ENCODE measurements around the gene ANTKMT.
"Not testable (repeated sequence)": the region's sequence is repeated elsewhere in the genome, so short reads cannot be mapped to it uniquely, and the experiment has no call there.

ANTKMT gene

DNA sequence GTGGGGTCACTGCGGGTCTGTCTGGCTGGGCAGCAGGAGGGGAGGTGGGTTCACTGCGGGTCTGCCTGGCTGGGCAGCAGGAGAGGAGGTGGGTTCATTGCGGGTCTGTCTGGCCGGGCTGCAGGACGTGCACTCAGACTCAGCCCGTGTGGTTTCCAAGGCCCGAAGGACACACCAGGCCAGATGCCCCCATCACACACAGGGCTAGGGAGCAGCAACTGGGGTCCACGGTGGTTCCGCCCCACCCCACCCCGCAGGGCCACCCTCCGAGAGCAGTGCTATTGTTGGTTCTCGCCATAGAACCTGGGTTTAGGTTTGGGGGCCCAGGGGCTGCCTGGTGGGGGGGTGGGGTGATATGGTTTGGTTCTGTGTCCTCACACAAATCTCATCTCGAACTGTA, 25.7 kb downstream of the ANTKMT start:
- FAIRE-seq: no peak

DNA sequence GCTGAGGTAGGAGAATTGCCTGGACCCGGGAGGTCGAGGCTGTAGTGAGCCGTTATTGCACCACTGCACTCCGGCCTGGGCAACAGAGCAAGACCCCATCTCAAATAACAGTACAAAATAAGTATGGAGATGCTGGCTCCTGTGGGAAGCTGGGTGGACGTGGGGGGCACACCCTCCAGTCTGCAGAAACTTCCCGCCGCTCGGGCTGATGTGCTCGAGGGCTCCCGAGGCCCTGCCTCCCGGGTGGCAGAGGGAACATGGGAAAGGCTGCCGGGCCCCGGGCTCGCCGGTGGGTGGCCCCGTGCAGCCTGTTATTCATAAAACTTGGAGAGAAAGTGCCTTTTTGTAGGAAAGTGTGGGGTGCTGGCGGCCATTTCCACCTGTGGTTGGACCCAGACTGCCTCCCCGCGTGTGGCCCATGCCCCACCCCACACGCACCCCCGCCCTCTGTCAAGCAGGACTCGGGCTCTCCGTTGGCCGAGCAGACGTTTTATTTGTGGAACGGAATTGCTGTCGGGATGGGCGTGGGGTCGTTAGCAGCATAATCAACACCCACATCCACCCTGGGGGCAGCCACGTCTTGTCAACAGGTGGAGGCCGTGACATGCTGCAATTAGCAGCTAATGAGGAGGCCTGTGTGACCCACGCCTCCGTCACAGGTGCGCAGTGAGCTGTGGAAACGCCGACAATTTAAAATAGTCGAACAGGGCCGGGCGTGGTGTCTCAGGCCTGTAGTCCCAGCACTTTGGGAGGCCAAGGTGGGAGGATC, 27.2 kb downstream of the ANTKMT start:
- no peak for FAIRE-seq

DNA sequence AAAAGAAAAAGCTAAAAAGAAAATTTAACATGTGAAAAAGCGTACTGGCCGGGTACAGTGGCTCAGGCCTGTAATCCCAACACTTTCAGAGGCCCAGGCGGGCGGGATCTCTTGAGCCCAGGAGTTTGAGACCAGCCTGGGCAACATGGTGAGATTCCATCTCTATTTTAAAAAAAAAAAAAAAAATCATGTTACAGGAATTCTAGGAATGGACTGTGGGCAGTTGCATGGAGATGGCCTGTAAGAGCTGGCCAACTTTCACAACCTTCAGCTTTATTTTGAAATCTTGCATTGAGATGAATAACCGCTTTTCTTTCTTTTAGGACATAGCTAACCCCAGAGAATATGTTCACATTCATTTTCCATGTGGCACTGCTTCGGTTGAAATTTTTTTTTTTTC, 28.1 kb downstream of the ANTKMT start:
- FAIRE-seq: no peak

DNA sequence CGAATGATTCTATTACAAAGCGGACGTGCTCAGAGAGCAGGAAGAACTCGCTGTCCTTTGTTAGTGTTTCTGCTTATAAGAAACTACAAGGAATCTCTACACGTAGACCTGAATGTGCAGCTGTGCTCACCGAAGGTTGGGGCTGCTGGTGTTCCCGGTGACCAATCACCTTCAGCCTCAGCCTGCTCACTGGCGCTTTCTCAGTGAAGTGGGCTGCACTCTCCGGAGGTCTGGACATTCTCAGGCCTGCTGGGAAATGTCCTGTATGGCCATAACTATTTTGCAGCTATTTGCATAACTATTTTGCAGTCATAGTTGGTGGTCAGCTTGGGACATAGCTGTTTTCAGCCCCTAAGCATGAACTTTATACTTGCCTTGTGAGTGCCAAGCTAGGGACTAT, 29.5 kb downstream of the ANTKMT start:
- FAIRE-seq: no peak

DNA sequence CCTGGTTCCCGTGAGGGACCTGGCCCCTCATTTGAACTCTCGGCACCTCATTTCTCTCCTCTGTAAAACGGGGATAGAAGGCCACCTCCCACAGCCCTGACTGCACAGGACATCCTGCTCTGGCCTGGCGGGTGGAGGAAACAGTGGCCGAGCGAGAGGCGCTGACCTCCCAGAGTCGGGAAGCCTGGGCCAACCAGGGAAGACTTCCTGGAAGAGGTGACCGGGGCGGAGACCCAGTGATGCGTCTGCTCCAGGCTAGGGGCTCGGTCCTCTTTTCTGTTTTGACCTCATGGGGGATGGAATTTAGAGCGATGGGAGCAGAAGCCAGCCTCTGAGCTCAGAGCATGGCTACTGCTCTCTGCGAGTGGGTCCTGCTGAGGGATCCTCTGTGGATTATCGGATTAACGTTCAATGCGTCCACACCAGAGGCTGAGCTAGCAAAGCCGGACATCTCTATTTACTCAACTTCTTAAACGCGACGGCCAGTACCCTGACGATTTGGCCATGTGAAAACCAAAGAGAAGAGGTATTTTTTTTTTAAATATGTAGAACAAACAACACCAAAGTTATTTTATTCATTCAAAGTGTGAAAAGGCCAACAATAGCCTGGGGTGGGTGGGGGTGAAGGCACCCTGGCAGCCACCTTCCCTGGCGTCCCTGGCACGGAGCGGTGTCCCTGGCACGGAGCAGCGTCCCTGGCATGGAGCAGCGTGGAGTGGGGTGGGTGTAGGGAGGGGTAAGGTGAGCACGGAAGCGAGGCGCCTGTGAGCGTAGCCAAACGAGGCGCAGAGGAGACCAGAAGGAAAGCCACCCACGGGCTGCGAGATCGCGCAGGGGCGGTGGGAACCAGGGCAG, 30.4 kb downstream of the ANTKMT start:
- no peak for FAIRE-seq

DNA sequence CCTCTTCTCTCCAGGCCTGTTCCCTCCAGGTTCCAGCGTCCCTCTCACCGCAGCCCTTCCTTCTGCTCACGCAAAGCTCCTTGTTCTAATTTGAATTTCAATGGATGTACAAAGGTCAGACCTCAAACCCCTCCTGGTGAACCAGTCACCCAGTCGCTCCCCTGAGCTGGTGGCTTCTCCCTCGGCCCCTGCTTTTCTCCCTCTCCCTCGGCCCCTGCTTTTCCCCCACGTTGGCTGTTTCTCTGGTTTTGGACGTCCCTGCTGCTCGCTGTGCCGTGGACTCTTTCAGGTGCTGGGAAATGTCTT, 31.0 kb downstream of the ANTKMT start:
- FAIRE-seq: no peak

DNA sequence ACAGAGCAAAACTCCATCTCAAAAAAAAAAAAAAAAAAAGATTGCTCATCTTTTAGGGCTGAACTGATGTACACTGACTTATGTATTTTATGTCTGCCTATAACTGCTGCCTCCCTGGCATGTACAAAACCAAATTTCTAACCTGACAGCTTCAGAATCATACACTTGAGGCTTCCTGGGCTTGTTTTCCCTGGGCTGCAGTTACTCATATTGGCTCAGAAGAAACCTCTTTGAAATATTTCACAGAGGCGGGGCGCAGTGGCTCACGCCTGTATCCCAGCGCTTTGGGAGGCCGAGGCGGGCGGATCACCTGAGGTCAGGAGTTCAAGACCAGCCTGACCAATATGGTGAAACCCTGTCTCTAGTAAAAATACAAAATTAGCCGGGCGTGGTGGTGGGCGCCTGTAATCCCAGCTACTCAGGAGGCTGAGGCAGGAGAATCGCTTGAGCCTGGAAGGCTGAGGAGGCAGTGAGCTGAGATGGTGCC, 33.2 kb downstream of the ANTKMT start:
- FAIRE-seq: not testable (repeated sequence)

DNA sequence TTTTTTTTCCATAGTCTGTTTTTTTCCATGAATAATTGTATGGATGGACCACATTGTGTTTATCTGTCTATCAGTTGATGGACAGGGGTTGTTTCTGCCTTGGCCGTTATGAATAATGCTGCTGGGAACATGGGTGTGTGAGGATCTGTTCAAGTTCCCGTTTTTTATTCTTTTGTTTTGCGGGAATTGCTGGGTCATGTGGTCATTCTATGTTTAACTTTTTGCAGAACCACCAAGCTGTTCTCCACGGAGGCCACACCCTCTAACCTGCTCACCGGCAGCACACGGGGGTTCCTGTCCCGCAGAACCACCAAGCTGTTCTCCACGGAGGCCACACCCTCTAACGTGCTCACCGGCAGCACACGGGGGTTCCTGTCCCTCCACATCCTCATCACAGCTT, 33.7 kb downstream of the ANTKMT start:
- no peak for FAIRE-seq

DNA sequence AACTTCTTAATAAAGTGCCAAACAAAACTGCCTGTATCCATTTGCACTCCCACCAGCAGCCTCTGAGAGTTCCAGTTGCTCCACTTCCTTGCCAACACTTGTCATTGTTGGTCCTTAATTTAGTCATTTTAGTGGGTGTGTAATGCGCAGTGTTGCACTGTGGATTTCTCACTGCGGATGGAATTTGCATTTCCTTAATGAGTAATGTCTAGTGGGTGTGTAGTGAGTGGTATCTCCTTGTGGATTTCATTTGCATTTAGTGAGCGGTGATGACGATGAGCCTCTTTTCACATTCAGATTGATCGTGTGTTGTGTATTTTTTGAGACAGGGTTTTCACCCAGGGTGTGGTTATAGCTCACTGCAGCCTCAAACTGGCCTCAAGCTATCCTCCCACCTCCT, 35.5 kb downstream of the ANTKMT start:
- FAIRE-seq: no peak

DNA sequence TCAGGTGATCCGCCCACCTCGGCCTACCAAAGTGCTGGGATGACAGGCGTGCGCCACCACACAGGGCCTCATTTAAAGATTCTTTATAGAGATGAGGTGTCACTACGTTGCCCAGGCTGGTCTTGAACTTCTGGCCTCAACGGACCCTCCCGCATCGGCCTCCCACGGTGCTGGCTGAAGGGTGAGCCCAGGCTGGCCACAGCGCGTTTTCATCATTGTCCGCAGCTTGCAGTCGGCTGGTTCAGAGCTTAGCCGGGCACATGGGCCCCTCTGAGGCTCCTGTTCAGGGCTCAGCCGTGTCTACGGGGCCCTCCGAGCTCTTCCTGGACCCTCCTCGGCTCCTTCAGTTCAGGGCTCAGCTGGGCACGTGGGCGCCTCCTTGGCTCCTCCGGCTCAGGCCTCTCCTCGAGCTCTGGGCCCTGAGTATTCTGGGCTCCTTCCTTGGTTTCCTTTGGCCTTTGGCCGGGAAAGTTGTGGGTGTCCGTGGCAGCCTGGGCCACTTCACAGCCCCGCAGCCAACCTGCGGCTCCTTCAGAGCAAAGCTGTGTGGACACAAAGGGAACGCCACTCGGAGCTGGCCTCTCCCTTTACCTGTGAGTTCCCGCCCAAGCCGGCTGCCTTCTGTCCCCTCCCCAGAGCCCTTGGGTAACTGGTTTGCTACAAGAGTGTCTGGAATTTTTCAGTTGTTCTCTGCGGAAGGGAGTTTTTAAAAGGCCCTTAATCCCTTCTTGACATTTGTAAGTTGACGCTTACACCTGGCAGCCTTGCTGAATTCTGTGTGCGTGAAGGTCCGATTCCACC, 38.4 kb downstream of the ANTKMT start:
- no peak for FAIRE-seq

DNA sequence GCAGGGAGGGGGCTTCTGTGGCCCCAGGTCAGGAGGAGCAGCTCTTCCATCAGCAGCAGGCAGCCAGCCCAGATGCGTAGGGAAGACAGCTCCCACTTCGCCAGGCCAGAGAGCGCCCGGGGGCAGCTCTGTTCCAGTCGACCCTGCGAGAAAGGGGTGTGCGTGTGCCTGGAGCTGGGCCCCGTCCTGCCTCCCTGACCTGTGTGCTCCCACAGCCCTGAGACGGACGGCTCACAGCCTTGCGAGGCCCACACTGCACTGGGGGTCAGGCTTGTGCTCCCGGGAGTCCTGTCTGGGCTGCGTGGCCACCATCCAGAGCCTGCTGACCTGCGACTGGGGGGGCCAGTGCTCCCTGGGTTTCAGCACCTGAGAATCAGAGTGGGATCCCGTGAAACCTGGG, 39.1 kb downstream of the ANTKMT start:
- FAIRE-seq: no peak

DNA sequence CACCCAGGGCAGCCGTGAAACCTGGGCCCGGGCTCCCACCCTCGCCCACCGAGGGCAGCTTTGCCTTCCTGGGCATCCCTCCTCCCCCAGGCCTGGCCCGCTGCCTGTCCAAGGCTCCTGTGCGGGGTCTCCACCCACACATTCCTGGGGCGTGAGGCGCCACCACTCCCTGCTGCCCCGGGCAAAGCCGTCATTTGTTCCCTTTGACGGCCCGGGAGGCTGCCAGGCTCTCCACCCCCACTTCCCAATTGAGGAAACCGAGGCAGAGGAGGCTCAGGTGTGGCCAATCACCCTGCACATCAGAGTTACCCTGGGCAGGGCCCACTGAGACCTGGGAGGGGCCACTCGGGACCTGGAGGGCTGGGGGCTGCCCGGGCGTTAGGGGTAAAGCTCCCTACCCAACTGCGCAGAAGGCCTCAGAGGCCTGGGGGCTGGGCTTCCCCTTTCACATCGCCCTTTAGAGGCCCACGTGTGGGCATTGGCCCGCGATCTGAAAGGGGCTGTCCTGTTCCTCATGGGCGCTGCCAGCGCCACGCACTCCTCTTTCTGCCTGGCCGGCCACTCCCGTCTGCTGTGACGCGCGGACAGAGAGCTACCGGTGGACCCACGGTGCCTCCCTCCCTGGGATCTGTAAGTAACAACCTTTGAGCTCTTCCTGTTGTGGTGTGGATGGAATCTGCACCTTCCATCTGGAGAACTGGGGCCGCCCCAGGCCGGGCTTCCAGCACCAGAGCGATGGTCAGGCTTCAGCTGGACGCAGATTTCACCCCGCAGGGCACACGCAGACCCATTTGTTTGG, 39.8 kb downstream of the ANTKMT start, which contains the start of gene MSLN:
TSS of gene MSLN (plus strand) at position 190 of the 799 bp plus-strand sequence. CDS start 1,947 bp downstream, outside the sequence.
- no peak for FAIRE-seq

DNA sequence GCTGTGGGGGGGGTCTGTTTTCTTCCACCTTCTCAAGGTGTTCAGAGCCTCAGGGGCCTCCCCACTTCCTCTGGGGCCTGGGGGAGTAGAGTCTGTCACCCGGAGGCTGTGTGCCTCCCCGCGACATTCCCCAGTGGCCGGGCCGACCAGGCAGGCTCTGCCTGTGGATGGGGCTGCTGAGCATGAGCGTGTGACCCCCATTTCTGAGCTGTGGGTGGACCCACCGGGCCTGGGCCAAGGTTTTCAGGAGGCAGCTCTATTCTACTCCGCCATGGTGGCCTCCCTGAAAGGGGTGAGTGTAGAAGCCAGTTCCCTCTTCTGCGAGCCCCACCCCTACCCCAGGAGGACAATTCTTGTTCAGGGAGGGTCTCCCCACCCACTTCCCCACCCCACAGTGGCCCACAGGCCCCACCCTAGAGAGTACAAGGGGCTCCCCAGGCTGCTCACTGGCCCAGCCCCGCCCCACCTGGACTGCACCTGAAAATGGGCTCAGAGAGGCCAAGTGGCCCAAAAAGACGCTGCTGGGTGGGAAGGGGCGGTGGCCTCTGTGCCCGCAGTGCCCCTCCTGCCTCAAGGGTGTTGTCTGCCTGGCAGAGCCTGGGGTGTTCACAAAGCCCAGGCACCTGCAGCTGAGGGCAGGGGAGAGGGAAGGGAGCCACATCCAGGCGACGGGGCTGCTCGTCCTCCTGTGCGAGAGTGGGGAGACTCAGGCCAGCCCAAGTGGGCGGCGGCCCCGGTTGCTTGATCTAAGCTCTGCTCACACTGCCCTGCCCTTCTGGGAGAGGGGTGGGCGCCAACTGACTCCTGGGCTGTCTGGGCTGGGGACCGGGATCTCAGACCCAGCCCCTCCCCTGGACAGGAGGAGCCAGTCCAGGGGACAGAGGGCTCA, 40.9 kb downstream of the ANTKMT start:
- FAIRE-seq: no peak

DNA sequence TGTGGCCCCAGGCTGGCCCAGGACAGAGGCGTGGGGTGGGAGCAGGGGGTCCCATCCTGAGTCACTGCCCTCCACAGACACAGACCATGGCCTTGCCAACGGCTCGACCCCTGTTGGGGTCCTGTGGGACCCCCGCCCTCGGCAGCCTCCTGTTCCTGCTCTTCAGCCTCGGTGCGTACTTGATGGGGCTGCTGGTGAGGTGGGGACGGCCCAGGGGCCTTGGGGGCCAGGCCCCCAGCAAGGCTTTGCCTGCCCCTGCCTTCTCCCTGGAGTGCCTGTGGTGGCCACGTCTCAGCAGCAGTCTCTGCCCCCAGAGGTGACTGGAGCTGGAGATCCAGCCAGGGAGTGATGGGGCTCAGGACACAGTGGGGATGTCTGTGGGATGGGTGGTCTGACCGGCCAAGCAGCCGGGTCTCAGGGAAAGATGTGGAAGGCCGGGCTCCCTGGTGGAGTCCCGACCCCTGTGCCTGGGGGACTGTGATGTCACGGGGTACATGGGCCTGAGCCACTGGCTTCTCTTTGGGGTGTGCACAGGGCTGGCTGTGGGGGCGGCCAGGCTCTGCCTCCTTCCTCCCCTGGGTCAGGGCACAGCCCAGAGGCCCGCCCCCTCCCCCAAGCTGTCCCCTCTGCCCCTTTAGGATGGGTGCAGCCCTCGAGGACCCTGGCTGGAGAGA, 41.8 kb downstream of the ANTKMT start:
- no peak for FAIRE-seq

DNA sequence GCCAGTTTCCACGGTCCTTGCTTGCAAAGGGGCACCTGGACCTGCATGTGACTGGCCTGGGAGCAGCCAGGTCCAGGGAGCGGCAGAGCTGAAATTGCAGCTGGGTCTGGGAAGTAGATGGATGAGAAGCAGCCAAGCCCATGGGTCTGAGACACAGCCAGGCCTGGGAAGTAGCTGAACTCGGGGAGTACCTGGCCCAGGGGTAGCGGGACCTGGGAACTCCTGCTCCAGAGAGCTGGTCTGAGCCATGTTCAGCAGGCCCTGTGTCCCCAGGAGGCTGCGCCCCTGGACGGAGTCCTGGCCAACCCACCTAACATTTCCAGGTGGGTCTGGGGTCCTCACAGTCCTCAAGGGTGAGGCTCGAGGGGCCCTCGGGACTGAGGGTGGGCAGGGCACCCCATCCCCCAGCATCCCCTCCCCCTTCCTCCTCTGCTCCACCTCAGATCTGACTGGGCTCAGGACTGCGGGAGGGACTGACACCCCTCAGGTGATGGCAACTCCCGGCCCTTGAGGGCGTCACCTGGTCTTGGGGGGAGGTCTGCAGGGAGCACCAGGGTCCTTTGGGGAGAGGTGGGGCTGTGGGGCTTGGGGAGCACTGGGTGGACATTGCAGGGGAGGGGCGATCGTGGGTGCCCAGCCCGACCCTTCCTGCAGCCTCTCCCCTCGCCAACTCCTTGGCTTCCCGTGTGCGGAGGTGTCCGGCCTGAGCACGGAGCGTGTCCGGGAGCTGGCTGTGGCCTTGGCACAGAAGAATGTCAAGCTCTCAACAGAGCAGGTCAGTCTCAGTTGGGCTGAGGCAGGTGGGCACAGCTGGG, 42.6 kb downstream of the ANTKMT start:
- no peak for FAIRE-seq

DNA sequence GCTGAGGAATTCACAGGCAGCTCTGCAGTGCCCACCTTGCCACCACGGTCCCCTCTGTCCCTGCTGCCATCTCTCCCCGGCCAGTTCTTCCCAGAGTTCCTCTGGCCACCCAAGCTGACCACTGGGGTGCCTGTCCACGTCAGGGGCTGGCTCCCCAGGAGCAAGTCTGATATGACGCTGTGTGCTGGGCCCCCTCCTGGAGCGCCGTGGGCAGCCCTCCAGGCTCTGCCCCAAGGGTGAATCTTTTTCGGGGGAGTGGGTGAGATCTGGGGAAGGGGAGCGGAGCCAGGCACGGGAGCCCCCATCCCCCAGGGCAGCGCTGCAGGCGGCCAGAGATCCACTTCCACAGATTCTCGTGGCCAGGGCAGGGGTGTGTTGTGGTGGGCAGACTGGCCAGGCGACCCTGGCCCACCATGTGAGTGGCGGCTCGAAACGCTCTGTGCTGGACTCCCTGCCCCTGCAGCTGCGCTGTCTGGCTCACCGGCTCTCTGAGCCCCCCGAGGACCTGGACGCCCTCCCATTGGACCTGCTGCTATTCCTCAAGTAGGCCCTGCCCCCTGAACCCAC, 43.3 kb downstream of the ANTKMT start:
- no peak for FAIRE-seq

DNA sequence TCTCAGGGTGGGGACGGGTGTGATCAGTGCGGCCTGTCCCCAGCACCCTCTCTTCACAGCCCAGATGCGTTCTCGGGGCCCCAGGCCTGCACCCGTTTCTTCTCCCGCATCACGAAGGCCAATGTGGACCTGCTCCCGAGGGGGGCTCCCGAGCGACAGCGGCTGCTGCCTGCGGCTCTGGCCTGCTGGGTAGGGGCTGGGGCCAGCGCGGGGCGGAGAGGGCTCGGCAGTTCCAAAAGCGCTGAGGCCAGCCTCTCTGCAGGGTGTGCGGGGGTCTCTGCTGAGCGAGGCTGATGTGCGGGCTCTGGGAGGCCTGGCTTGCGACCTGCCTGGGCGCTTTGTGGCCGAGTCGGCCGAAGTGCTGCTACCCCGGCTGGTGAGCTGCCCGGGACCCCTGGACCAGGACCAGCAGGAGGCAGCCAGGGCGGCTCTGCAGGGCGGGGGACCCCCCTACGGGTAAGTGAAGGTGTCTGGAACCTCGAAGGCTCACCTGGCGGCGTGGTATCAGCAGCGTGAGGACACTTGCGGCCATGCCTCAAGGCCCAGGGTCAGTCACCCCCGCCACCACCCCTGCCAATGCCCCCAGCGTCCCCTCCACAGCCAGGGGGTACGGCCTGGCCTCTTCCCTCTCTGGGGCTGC, 44.0 kb downstream of the ANTKMT start:
- no peak for FAIRE-seq

DNA sequence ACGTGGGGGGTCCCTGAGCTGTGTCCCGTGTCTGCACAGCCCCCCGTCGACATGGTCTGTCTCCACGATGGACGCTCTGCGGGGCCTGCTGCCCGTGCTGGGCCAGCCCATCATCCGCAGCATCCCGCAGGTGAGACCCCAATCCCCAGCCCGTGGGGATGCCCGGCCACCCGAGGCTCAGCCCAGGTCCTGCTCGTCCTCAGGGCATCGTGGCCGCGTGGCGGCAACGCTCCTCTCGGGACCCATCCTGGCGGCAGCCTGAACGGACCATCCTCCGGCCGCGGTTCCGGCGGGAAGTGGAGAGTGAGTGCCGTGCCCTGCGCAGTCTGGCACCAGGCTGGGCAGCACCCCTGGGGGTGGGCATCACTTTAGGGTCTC, 44.5 kb downstream of the ANTKMT start:
- no peak for FAIRE-seq

Data from TTC549 (cell line).